ENCODE results near the gene C3orf20. TPM values are rescaled to one million over a fixed set of nuclear protein-coding genes. Genes with fewer than 3 reads are reported as not detected.

Gene C3orf20
- total and polyA plus RNA-seq, 2 experiments from 2014 or later = not detected

DNA sequence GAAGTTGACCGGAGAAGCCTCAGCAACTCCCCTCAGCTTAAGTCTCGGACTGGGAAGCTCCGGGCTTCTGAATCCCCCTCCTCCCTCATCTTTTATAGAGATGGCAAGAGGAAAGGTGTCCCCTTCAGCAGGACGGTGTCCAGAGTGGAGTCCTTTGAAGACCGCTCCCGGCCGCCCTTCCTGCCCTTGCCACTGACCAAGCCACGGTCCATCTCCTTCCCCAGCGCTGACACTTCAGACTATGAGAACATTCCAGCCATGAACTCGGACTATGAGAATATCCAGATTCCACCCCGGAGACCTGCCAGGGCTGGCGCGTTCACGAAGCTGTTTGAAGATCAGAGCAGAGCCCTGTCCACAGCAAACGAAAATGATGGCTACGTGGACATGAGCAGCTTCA, 146.2 kb downstream of the C3orf20 start:
- H3K9me3 ChIP-seq (ENCODE audit: low read depth) = no peaks in the 10 kb centered on the region
- H3K27ac ChIP-seq = no peak overlapping the region
- H4K20me1 ChIP-seq (ENCODE audit: insufficient read depth) = no peaks in the 10 kb centered on the region
- H3K36me3 ChIP-seq (ENCODE audit: low read depth) = no peaks in the 10 kb centered on the region
- WGBS, 2 experiments (ENCODE audit: low coverage in 1 of 2, low lambda C conversion rate in 2 of 2, missing lambda C conversion rate in 2 of 2) = 72 to 75% methylated on average over 16 of the region's 16 CpGs
- H3K79me2 ChIP-seq (ENCODE audit: insufficient read depth) = no peaks in the 10 kb centered on the region
- TF ChIP-seq EZH2phosphoT487 (IDR thresholded peaks at IDR 0.05; ENCODE audit: insufficient read depth, low read depth) (no peak), EZH2 (IDR thresholded peaks at IDR 0.05; ENCODE audit: insufficient read depth, poor library complexity, severe bottlenecking) (no peak)
- in situ Hi-C loops (cut with MboI) = no loop called here
- H3K4me3 ChIP-seq = no peak overlapping the region
- H3K9me2 ChIP-seq (ENCODE audit: insufficient read depth) = no peaks in the 10 kb centered on the region
- no peaks in the 10 kb centered on the region for H3F3A ChIP-seq (ENCODE audit: insufficient read depth)
- no peak overlapping the region for H3K9ac ChIP-seq
- no peak for DNase-seq
- no peak overlapping the region for H2AFZ ChIP-seq
- H3K27me3 ChIP-seq (replicated peaks; ENCODE audit: insufficient read depth) = peaks cover 26% of the 10 kb centered on the region
- no peaks in the 10 kb centered on the region for H3K4me1 ChIP-seq (ENCODE audit: insufficient read depth)
- H3K4me2 ChIP-seq (ENCODE audit: unreplicated experiment) = no peak overlapping the region

DNA sequence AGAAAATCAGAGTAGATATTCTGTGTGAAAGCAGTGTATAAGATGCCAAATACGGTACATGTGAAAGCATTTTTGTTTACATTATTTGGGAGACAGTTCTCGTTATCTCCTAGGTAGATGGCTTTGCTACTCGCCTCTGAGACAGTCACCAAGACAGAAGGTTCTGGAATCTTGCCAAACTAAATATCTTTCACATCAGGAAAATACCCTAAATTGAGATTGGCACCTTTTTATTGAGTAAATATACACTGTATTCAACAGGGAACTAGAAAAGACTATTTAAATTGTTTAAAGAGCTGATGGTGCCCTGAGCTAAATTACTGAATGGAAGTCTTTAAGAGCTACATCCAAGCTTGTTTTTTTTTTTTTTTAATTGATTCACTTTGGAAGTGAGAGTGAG, 147.2 kb downstream of the C3orf20 start:
- no peak overlapping the region for H2AFZ ChIP-seq
- TF ChIP-seq EZH2 (IDR thresholded peaks at IDR 0.05; ENCODE audit: insufficient read depth, poor library complexity, severe bottlenecking) (no peak), EZH2phosphoT487 (IDR thresholded peaks at IDR 0.05; ENCODE audit: insufficient read depth, low read depth) (no peak)
- no peaks in the 10 kb centered on the region for H3K36me3 ChIP-seq (ENCODE audit: low read depth)
- no peak overlapping the region for H3K4me2 ChIP-seq (ENCODE audit: unreplicated experiment)
- WGBS, 2 experiments (ENCODE audit: low coverage in 1 of 2, low lambda C conversion rate in 2 of 2, missing lambda C conversion rate in 2 of 2) = 85% methylated on average over 3 of the region's 3 CpGs
- no peaks in the 10 kb centered on the region for H3K4me1 ChIP-seq (ENCODE audit: insufficient read depth)
- H3K79me2 ChIP-seq (ENCODE audit: insufficient read depth) = no peaks in the 10 kb centered on the region
- no peaks in the 10 kb centered on the region for H3F3A ChIP-seq (ENCODE audit: insufficient read depth)
- H3K9me2 ChIP-seq (ENCODE audit: insufficient read depth) = no peaks in the 10 kb centered on the region
- no peaks in the 10 kb centered on the region for H4K20me1 ChIP-seq (ENCODE audit: insufficient read depth)
- no peak overlapping the region for H3K4me3 ChIP-seq
- H3K9ac ChIP-seq = no peak overlapping the region
- in situ Hi-C loops (cut with MboI) = no loop called here
- peaks cover 26% of the 10 kb centered on the region for H3K27me3 ChIP-seq (replicated peaks; ENCODE audit: insufficient read depth)
- no peak for DNase-seq
- no peaks in the 10 kb centered on the region for H3K9me3 ChIP-seq (ENCODE audit: low read depth)
- no peak overlapping the region for H3K27ac ChIP-seq

Other genes with a start within 250 kb of the C3orf20 start
- gene GRIP2, start 134.8 kb upstream of the C3orf20 start, total RNA-seq (2014; rRNA removed; shearing (Covaris generic)) = 0.11 TPM in 1 of 2 replicates, not detected in the other
- gene GRIP2, start 134.8 kb upstream of the C3orf20 start, polyA plus RNA-seq (2016; fragmentation: Nextera tagmentation; extraction: Ambion mirVana) = 0.14 TPM in 1 of 2 replicates, not detected in the other
- gene CCDC174, start 23.4 kb upstream of the C3orf20 start, total RNA-seq (2014; rRNA removed; shearing (Covaris generic)) = 8.4 and 13.0 TPM in 2 replicates
- 21.9 and 22.1 TPM in 2 replicates for gene CCDC174, start 23.4 kb upstream of the C3orf20 start, polyA plus RNA-seq (2016; fragmentation: Nextera tagmentation; extraction: Ambion mirVana)
- gene FGD5, start 143.8 kb downstream of the C3orf20 start, total RNA-seq (2014; rRNA removed; shearing (Covaris generic)) = not detected in 2 replicates
- not detected in 2 replicates for gene FGD5, start 143.8 kb downstream of the C3orf20 start, polyA plus RNA-seq (2016; fragmentation: Nextera tagmentation; extraction: Ambion mirVana)

Data from GM23248 (cell line).